Jurkat, Clone E6-1 (cell line): ENCODE results near the gene CD3E.

ENCODE experiments used
- DNase-seq: peaks from one replicate; pipeline ENCODE4 v3.0.0-alpha.2; 2011; ENCODE audit warnings: low read depth, low spot score
- H3K4me3 ChIP-seq: 2 replicates; pipeline ENCODE4 v1.5.1; 2011; ENCODE audit warnings: mild to moderate bottlenecking, low read length, control low read depth, moderate library complexity

CD3E gene

DNA sequence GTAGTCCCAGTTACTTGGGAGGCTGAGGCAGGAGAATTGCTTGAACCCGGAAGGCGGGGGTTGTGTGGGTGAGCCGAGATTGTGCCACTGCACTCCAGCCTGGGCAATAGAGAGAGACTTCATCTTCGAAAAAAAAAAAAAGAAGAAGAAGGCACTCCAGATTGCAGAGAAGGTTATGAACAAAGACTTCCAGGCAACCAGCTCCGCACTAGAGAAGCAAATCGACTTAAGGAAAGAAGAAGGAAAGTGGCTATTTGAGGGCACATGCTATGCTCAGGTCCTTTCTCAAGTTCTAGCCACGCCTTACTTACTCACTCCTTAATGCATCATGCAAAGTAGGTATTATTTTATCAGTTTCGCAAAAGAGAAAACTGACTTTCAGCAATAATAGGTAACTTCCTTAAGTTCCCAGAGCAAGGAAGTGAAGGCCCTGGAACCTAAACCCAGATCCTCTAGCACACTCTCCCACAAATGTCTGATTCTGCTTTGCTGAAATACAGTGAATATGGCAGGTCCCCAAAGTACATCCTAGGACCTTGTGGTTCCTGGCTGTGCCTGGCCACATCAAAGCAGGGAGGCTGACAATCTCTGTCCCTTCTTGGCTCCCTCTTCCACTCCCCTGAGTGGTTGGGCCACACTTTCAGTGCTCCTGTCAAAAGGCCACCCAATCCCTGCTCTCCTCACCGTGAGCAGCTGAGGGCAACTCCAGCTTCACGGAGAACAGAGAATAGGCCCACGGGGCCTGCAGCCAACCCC lies 14.2 kb downstream of the CD3E start:
- no peak for DNase-seq
- H3K4me3 ChIP-seq: no peak overlapping the region

DNA sequence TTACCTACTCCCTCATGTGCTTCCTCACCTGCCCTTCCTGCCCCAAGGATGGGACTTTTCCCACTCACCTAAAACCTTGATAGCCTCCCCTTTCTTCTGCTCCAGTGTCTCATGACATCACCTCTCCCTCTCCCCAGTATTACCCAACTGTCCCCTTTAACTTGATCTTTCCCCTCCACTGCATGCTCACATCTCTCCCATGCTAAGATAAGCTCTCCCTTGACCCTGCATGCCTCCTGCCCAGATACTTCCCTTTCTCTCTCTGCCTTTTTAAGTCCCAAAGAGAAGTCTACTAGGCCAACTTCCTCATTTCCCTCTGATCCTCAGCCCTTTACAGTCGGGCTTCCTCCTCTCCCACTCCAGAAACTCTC lies 14.8 kb downstream of the CD3E start:
- no peak for DNase-seq
- H3K4me3 ChIP-seq: no peak overlapping the region

DNA sequence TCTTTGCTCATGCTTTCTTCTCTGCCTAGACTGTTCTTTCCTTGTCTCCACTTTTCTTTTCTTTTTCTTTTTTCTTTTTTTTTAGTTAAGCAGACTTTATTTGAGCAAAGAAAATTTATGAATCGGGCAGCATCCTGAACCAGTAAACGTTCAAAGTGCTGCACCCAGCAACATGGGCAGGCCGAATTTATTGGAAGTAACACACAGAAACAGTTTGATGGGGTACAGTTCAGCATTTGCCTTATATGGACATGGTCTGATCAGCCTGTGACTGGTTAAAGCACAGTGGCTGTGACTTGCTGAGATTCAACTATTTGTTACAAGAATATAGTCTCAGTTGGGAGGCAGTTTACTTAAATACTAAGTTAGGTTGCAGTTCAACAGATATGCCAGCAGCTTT lies 16.0 kb downstream of the CD3E start:
- no peak overlapping the region for H3K4me3 ChIP-seq
- DNase-seq: no peak

DNA sequence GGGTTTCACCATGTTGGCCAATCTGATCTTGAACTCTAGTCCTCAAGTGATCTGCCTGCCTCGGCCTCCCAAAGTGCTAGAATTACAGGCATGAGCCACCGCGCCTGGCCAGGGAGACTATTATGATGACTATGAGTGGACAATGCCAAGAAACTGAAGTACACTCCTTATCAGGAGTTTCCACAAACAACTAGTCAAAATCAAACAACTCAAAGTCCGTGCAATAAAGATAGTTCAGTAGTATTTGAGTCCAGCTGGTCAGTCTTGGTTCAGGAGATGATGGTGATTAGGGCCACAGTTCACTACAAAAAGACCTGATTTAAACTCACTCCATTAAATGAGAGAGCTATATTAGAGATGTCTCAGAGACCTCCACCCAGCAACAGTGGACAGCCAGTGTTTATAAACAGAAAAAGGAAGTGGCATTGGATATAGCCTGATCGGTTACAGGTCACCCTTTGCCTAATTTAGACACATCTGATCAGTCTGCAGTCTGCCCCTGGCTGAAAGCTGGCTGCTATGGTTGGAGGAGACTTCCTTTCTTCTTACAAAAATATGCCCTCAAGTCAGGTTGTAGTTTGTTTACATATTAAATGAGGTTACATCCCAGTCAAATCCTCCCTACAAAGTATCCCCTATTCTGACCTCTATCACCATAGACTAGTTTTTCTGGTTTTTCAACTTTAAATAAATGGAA lies 17.0 kb downstream of the CD3E start:
- no peak overlapping the region for H3K4me3 ChIP-seq
- no peak for DNase-seq

DNA sequence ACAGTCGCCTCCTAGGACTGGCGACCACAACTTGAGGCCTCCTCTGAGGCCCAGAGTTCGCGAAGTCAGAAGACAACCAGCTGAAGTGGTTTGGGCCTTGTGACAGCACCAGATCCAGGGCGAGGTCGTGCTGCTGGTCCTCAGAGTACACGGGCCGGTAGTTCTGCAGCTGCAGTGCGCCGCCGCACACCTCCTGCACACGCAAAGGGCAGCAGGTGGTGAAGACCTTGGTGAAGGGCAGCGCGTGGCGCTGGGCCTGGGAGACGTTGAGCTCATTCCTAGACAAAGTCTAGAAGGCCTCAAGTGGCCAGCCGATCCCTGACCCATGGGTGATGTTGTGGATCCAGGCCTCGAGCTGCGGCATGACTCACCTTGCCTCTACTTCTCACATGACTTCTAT lies 18.2 kb downstream of the CD3E start:
- H3K4me3 ChIP-seq: no peak overlapping the region
- DNase-seq: no peak

DNA sequence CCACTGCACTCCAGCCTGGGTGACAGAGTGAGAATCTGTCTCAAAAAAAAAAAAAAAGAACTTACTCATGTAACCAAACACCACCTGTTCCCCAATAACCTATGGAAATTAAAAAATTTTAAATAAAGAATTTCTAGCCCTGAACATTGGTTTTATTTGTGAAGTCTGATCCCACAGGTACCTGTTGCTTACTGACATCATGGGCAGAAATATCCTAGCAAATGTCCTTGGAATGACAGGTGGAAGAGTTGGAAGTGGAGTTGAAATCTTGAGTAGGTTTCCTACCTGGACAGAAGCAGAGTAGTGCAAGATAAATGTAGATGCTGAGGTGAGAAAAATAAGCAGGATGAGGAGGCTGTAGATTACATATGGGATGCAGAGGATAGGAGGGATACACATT lies 20.8 kb downstream of the CD3E start:
- no peak for DNase-seq
- no peak overlapping the region for H3K4me3 ChIP-seq

DNA sequence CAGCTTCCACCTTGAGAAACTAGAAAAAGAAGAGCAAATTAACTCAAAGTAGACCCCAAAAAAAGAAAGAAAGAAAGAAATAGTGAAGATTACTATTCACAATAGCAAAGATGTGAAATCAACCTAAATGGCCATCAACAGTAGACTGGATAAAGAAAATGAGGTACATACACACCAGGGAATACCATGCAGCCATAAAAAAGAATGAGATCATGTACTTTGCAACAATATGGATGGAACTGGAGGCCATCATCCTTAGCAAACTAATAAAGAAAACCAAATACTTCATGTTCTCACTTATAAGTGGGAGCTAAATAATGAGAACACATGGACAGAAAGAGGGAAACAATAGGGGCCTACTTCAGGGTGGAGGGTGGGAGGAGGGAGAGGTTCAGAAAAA lies 24.2 kb downstream of the CD3E start:
- no peak for DNase-seq
- no peak overlapping the region for H3K4me3 ChIP-seq

DNA sequence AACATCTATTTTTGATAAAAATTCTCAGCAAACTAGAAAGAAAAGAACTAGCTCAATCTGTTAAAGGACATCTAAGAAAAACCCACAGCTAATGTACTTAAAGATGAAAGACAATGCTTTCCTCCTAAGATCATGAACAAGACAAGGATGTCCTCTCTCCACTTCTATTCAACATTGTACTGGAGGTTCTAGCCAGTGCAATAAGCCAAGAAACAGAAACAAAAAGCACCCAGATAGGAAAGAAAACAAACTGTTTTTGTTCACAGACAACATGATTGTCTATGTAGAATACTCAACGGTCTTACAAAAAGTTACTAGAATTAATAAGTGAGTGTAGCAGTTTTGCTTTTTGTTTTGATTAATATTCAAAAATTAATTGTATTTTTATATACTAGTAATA lies 30.2 kb downstream of the CD3E start:
- no peak overlapping the region for H3K4me3 ChIP-seq
- DNase-seq: no peak

DNA sequence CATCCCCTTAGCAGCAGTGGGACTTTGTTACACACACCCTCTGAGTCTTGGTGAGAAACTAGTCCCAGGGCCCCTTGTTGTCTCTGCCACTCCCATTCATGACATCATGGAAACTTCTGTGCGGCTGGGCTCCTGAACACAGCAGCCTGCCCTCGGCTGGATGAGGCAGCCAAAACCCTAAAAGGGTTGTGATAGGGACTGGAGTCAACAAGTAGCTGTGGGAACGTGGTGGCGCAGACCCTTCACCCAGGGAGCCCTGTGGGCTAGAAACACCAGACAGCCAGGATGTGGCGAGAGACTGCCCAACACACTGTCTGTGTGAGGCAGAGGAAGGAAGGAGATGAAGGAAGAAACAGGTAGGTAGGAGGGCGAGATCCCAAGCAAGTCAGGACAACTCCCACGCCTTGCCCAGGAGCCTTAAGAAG lies 34.1 kb downstream of the CD3E start:
- peak; percentile 96 for DNase-seq
- H3K4me3 ChIP-seq: peak overlapping the region; percentile 71

DNA sequence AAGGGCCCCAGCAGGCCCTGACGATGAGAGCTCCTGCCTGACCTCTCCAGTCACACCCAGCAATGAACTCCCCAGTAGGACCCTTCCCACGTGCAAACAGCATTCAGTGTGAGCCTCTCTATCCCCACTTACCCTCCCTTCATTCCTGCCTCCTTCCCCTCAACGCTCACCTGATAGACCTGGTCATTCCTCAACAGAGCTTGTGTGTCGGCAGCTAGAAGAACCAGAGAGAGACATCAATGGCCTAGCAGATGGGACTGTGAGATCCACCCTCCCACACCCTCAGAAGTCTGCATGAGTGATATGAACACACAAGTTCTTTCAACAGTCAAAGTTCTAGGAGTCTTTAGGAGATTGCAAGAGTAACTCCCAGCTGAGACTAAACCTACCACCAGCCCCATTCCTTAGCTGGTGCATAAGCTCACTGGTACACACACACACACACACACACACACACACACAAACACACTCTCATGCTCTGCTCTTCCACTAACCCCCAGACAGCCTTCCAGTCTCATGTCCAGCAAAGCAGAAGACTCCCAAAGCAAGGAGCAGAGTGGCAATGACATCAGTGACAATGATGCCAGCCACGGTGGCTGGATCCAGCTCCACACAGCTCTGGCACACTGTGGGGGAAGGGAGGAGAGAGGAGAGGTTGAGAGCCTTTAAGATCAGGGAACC lies 34.9 kb downstream of the CD3E start:
- H3K4me3 ChIP-seq: peak overlapping the region; percentile 71
- DNase-seq: no peak

DNA sequence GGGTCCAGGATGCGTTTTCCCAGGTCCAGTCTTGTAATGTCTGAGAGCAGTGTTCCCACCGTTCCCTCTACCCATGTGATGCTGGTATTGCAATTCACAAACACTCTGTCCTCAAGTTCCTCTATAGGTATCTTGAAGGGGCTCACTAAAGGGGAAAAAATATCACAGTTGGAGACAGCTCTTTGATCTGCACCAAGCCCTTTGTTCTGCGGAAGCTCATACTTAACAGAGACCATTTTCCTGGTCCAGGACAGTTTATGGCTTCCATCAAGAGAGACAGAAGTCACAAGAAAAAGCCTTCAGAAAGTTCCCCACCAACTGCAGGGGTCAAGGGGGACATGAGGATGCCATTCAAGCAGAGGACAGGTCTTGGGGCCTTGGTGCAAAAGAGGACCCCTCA lies 35.9 kb downstream of the CD3E start:
- peak; percentile 87 for DNase-seq
- peak overlapping the region; percentile 71 for H3K4me3 ChIP-seq

DNA sequence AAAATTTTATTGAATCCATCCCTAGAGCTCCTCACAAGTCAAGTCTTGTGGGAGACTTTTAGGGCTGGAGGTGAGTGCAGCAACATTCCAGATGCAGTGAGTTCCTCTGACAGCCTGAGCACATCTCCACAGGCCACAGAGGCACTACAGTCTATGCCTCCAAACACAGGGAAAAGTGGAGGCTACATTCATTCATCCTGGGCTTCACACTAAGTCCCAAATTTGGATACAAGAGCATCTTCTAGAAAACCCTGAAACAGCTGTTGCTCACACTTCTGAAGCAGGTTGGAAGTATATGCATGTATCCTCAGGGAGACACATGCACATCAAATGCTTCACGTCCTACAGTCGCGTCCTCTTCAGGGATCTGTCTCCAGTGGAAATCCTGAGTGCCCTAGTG lies 36.7 kb downstream of the CD3E start:
- no peak for DNase-seq
- H3K4me3 ChIP-seq: peak overlapping the region; percentile 71

DNA sequence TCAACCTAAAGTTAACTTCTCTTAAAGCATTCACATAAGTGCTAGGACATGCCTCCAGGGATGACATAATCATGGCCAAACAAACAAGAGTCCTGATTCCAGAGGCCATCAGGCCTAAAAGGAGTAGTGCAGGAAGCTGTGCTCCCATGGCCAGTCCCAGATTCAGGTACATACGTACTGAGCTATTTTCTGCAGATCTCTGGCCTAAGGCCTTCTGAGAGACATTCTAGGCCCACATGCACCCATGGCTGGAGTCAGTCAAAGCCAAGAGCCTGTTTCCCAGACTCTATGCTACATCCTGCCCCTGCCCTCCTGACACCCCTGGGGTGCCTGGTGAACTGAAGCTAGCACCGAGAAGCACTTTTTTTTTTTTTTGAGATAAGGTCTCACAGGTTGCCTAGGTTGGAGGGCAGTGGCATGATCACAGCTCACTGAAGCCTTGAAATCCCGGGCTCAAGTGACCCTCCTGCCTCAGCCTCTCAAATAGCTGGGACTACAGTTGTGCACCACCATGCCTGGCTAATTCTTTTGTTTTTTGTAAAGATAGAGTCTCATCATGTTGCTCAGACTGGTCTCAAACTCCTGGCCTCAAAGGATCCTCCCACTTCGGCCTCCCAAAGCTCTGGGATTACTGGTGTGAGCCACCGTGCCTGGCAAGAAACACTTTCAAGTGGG lies 37.4 kb downstream of the CD3E start:
- peak overlapping the region; percentile 71 for H3K4me3 ChIP-seq
- no peak for DNase-seq

DNA sequence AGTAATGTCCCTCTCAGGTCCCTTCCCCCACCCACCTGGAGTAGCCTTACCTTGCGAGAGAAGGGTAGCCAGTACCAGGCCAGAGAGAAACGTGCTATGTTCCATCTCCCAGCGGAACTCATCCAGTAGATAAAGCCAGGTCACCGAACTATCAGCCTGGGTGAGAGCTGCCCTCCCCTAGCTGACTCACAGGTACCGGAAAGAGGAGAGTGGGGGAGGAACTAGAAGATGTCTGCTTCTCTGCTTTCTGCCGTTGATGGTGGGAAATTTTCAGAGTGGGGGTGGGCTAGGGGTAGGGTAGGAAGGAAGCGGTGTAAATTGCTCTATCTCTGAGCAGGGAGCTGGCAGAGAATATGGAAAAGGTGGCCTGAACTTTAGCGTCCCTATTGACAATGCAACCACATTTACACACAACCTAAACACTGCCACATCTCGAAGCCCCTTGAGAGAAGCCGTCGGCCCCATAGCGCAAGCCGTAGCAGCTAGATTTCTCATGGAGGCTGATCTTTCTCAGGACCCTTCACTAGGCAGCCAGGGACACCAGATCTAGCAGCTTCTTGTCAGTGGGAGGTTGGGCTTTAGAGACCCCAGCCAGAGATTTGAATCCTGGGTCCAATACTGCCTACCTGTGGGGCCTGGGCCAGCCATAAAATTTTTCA lies 38.1 kb downstream of the CD3E start, which contains the start of gene CD3D:
Gene CD3D, minus strand, starts transcription at position 203 of the 659 bp plus-strand sequence. Its CDS starts 98 bp downstream, at position 105.
- H3K4me3 ChIP-seq: peak within 1 kb of the TSS; percentile 71

DNA sequence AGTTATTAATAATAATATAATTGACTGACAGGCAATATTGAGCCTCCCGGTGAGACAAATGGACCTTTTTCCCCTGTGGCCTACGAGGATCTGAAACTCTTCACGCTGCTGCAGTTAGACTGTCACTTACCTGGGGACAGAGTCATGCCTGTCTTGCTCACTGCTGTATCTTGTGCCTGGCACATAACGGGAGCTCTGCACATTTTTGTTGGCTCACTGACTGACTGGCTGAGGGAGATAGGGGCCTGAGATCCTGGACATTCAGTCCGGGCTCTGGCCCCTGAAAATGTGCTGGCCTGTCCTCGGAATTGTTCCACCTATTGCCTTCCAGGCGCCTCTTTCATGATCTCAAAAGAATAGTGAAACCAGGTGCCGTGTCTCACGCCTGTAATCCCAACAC lies 38.7 kb downstream of the CD3E start:
- DNase-seq: no peak
- H3K4me3 ChIP-seq: peak overlapping the region; percentile 71

More for the DNA sequence above, 38.1 kb downstream of the CD3E start, which contains the start of gene CD3D:
- DNase-seq: peak; percentile 97

DNA sequence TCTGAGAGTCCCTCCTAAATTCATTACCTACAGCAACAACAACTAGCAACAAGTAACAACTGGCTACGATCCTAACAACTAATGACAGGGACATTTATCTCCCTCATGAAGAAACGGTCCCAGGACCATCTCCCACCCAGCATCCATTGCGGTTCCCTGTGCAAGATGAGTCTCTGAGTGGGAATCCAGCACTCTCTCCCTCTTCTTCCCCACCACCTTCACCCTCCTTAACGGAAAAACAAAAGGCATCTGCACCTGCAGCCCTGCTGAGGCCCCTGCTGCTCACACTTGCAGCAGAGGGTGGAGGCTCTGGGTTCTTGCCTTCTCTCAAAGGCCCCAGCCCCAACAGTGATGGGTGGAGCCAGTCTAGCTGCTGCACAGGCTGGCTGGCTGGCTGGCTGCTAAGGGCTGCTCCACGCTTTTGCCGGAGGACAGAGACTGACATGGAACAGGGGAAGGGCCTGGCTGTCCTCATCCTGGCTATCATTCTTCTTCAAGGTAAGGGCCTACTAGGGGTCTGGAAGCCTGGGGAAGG lies 39.5 kb downstream of the CD3E start, which contains the start of gene CD3G:
Gene CD3G, plus strand, starts transcription at position 364 of the 535 bp plus-strand sequence. Its CDS starts 80 bp downstream, at position 444.
- peak within 1 kb of the TSS; percentile 71 for H3K4me3 ChIP-seq
- peak; percentile 91 for DNase-seq

DNA sequence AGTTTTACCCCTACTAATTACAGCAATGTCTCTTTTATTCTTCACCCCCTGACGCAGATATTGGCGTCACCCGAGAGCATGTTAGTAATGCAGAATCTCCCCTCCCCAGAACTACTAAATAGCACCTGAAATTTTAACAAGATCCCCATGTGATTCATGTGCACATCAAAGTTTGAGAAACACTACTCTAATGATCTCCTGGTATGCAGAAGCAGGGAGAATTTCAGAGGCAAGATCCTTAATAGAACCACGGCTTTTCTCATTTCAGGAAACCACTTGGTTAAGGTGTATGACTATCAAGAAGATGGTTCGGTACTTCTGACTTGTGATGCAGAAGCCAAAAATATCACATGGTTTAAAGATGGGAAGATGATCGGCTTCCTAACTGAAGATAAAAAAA lies 44.9 kb downstream of the CD3E start:
- H3K4me3 ChIP-seq: no peak overlapping the region
- DNase-seq: no peak

DNA sequence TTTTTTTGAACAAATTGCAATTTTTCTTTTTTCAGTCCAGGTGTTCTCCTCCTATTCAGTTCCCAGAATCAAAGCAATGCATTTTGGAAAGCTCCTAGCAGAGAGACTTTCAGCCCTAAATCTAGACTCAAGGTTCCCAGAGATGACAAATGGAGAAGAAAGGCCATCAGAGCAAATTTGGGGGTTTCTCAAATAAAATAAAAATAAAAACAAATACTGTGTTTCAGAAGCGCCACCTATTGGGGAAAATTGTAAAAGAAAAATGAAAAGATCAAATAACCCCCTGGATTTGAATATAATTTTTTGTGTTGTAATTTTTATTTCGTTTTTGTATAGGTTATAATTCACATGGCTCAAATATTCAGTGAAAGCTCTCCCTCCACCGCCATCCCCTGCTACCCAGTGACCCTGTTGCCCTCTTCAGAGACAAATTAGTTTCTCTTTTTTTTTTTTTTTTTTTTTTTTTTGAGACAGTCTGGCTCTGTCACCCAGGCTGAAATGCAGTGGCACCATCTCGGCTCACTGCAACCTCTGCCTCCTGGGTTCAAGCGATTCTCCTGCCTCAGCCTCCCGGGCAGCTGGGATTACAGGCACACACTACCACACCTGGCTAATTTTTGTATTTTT lies 48.7 kb downstream of the CD3E start:
- no peak overlapping the region for H3K4me3 ChIP-seq
- peak; percentile 51 for DNase-seq
